ENCODE data around the gene C2CD2L.
A peak's percentile ranks its signal among the peaks of the same experiment; 100 is the strongest.

The C2CD2L gene

GRCh38 chr11:119116235-119116594 lies 9.1 kb downstream of the C2CD2L start:
- Histone ChIP-seq H3K27ac (ENCODE audit: low read depth, low read length) (no peak overlapping the region), H3K9me3 (ENCODE audit: control insufficient read depth, insufficient read depth, low read depth, low read length) (no peaks in the 10 kb centered on the region), H3K4me1 (ENCODE audit: control insufficient read depth, insufficient read depth, low read length) (peaks cover 11% of the 10 kb centered on the region), H3K4me3 (ENCODE audit: low read depth, low read length) (no peak overlapping the region), H3K27me3 (ENCODE audit: control insufficient read depth, insufficient read depth, low read length) (no peaks in the 10 kb centered on the region), H3K36me3 (ENCODE audit: control insufficient read depth, insufficient read depth, low read length) (0 out of 2 replicates have a peak, but pooled peaks cover 3% of the 10 kb centered on the region), H3K9ac (ENCODE audit: low read length) (no peak overlapping the region)

- Histone ChIP-seq H3K9ac (ENCODE audit: low read length) (no peak overlapping the region), H3K27me3 (ENCODE audit: control insufficient read depth, insufficient read depth, low read length) (no peaks in the 10 kb centered on the region), H3K4me3 (ENCODE audit: low read depth, low read length) (no peak overlapping the region), H3K27ac (ENCODE audit: low read depth, low read length) (no peak overlapping the region), H3K4me1 (ENCODE audit: control insufficient read depth, insufficient read depth, low read length) (peaks cover 11% of the 10 kb centered on the region), H3K9me3 (ENCODE audit: control insufficient read depth, insufficient read depth, low read depth, low read length) (no peaks in the 10 kb centered on the region), H3K36me3 (ENCODE audit: control insufficient read depth, insufficient read depth, low read length) (0 out of 2 replicates have a peak, but pooled peaks cover 3% of the 10 kb centered on the region)
Observed at GRCh38 chr11:119116601-119117000, 9.5 kb downstream of the C2CD2L start.

GRCh38 chr11:119117004-119117706 lies 10.0 kb downstream of the C2CD2L start:
- no peak overlapping the region for H3K9ac ChIP-seq (ENCODE audit: low read length)
- H3K27me3 ChIP-seq (ENCODE audit: control insufficient read depth, insufficient read depth, low read length), result no peaks in the 10 kb centered on the region
- H3K36me3 ChIP-seq (ENCODE audit: control insufficient read depth, insufficient read depth, low read length), result 0 out of 2 replicates have a peak, but pooled peaks cover 3% of the 10 kb centered on the region
- H3K9me3 ChIP-seq (ENCODE audit: control insufficient read depth, insufficient read depth, low read depth, low read length), result no peaks in the 10 kb centered on the region
- peaks cover 13% of the 10 kb centered on the region for H3K4me1 ChIP-seq (ENCODE audit: control insufficient read depth, insufficient read depth, low read length)
- H3K4me3 ChIP-seq (ENCODE audit: low read depth, low read length), result no peak overlapping the region
- no peak overlapping the region for H3K27ac ChIP-seq (ENCODE audit: low read depth, low read length)

- Histone ChIP-seq H3K27ac (ENCODE audit: low read depth, low read length) (no peak overlapping the region), H3K36me3 (ENCODE audit: control insufficient read depth, insufficient read depth, low read length) (no peaks in the 10 kb centered on the region), H3K4me3 (ENCODE audit: low read depth, low read length) (no peak overlapping the region), H3K9me3 (ENCODE audit: control insufficient read depth, insufficient read depth, low read depth, low read length) (no peaks in the 10 kb centered on the region), H3K9ac (ENCODE audit: low read length) (no peak overlapping the region), H3K27me3 (ENCODE audit: control insufficient read depth, insufficient read depth, low read length) (no peaks in the 10 kb centered on the region), H3K4me1 (ENCODE audit: control insufficient read depth, insufficient read depth, low read length) (peaks cover 17% of the 10 kb centered on the region)
Observed at GRCh38 chr11:119118227-119118626, 11.1 kb downstream of the C2CD2L start.

- Histone ChIP-seq H3K27ac (ENCODE audit: low read depth, low read length) (no peak overlapping the region), H3K27me3 (ENCODE audit: control insufficient read depth, insufficient read depth, low read length) (no peaks in the 10 kb centered on the region), H3K9ac (ENCODE audit: low read length) (no peak overlapping the region), H3K4me1 (ENCODE audit: control insufficient read depth, insufficient read depth, low read length) (peaks cover 17% of the 10 kb centered on the region), H3K36me3 (ENCODE audit: control insufficient read depth, insufficient read depth, low read length) (peaks cover 3% of the 10 kb centered on the region), H3K4me3 (ENCODE audit: low read depth, low read length) (no peak overlapping the region), H3K9me3 (ENCODE audit: control insufficient read depth, insufficient read depth, low read depth, low read length) (no peaks in the 10 kb centered on the region)
Observed at GRCh38 chr11:119118946-119119345, 11.8 kb downstream of the C2CD2L start.

- Histone ChIP-seq H3K27me3 (ENCODE audit: control insufficient read depth, insufficient read depth, low read length) (no peaks in the 10 kb centered on the region), H3K4me1 (ENCODE audit: control insufficient read depth, insufficient read depth, low read length) (peaks cover 17% of the 10 kb centered on the region), H3K36me3 (ENCODE audit: control insufficient read depth, insufficient read depth, low read length) (peaks cover 9% of the 10 kb centered on the region), H3K9me3 (ENCODE audit: control insufficient read depth, insufficient read depth, low read depth, low read length) (no peaks in the 10 kb centered on the region), H3K27ac (ENCODE audit: low read depth, low read length) (no peak overlapping the region), H3K4me3 (ENCODE audit: low read depth, low read length) (peak overlapping the region; percentile 65), H3K9ac (ENCODE audit: low read length) (peak overlapping the region; percentile 69)
Observed at GRCh38 chr11:119120639-119121007, 13.5 kb downstream of the C2CD2L start.

GRCh38 chr11:119121008-119121810 lies 14.1 kb downstream of the C2CD2L start, which contains the start of gene HINFP:
Gene HINFP, plus strand, starts transcription at chr11:119121580. Its CDS starts 5,365 bp downstream, at chr11:119126945.
- H3K36me3 ChIP-seq (ENCODE audit: control insufficient read depth, insufficient read depth, low read length), result peaks cover 9% of the 10 kb centered on the region
- no peaks in the 10 kb centered on the region for H3K27me3 ChIP-seq (ENCODE audit: control insufficient read depth, insufficient read depth, low read length)
- H3K4me1 ChIP-seq (ENCODE audit: control insufficient read depth, insufficient read depth, low read length), result peaks cover 14% of the 10 kb centered on the region
- H3K4me3 ChIP-seq (ENCODE audit: low read depth, low read length), result peak within 1 kb of the TSS; percentile 96
- H3K27ac ChIP-seq (ENCODE audit: low read depth, low read length), result peak within 1 kb of the TSS; percentile 66; the same call in 1 of the 2 replicates
- H3K9me3 ChIP-seq (ENCODE audit: control insufficient read depth, insufficient read depth, low read depth, low read length), result no peaks in the 10 kb centered on the region
- peak within 1 kb of the TSS; percentile 93 for H3K9ac ChIP-seq (ENCODE audit: low read length)

- H3K27ac ChIP-seq (ENCODE audit: low read depth, low read length), result peak overlapping the region; percentile 66; the same call in 1 of the 2 replicates
Observed at GRCh38 chr11:119121811-119122124, 14.6 kb downstream of the C2CD2L start.

GRCh38 chr11:119125821-119126220 lies 18.7 kb downstream of the C2CD2L start:
- Histone ChIP-seq H3K27ac (ENCODE audit: low read depth, low read length) (no peak overlapping the region), H3K4me1 (ENCODE audit: control insufficient read depth, insufficient read depth, low read length) (peaks cover 7% of the 10 kb centered on the region; the same call in 1 of the 2 replicates), H3K9ac (ENCODE audit: low read length) (no peak overlapping the region), H3K4me3 (ENCODE audit: low read depth, low read length) (no peak overlapping the region), H3K9me3 (ENCODE audit: control insufficient read depth, insufficient read depth, low read depth, low read length) (no peaks in the 10 kb centered on the region), H3K36me3 (ENCODE audit: control insufficient read depth, insufficient read depth, low read length) (peaks cover 36% of the 10 kb centered on the region), H3K27me3 (ENCODE audit: control insufficient read depth, insufficient read depth, low read length) (no peaks in the 10 kb centered on the region)

More at GRCh38 chr11:119121811-119122124, 14.6 kb downstream of the C2CD2L start:
- Histone ChIP-seq H3K27me3 (ENCODE audit: control insufficient read depth, insufficient read depth, low read length) (no peaks in the 10 kb centered on the region), H3K4me3 (ENCODE audit: low read depth, low read length) (peak overlapping the region; percentile 96), H3K9me3 (ENCODE audit: control insufficient read depth, insufficient read depth, low read depth, low read length) (no peaks in the 10 kb centered on the region), H3K4me1 (ENCODE audit: control insufficient read depth, insufficient read depth, low read length) (peaks cover 14% of the 10 kb centered on the region; the same call in 1 of the 2 replicates), H3K9ac (ENCODE audit: low read length) (peak overlapping the region; percentile 93), H3K36me3 (ENCODE audit: control insufficient read depth, insufficient read depth, low read length) (peaks cover 13% of the 10 kb centered on the region)

GRCh38 chr11:119126675-119127268 lies 19.6 kb downstream of the C2CD2L start:
- peaks cover 46% of the 10 kb centered on the region for H3K36me3 ChIP-seq (ENCODE audit: control insufficient read depth, insufficient read depth, low read length)
- no peaks in the 10 kb centered on the region for H3K27me3 ChIP-seq (ENCODE audit: control insufficient read depth, insufficient read depth, low read length)
- no peak overlapping the region for H3K4me3 ChIP-seq (ENCODE audit: low read depth, low read length)
- H3K27ac ChIP-seq (ENCODE audit: low read depth, low read length), result no peak overlapping the region
- no peaks in the 10 kb centered on the region for H3K9me3 ChIP-seq (ENCODE audit: control insufficient read depth, insufficient read depth, low read depth, low read length)
- H3K9ac ChIP-seq (ENCODE audit: low read length), result no peak overlapping the region
- H3K4me1 ChIP-seq (ENCODE audit: control insufficient read depth, insufficient read depth, low read length), result peaks cover 6% of the 10 kb centered on the region; the same call in 1 of the 2 replicates

GRCh38 chr11:119130662-119131061 lies 23.5 kb downstream of the C2CD2L start:
- H3K27ac ChIP-seq (ENCODE audit: low read depth, low read length), result no peak overlapping the region
- H3K9ac ChIP-seq (ENCODE audit: low read length), result no peak overlapping the region
- peaks cover 65% of the 10 kb centered on the region for H3K36me3 ChIP-seq (ENCODE audit: control insufficient read depth, insufficient read depth, low read length)
- no peak overlapping the region for H3K4me3 ChIP-seq (ENCODE audit: low read depth, low read length)
- H3K4me1 ChIP-seq (ENCODE audit: control insufficient read depth, insufficient read depth, low read length), result no peaks in the 10 kb centered on the region
- no peaks in the 10 kb centered on the region for H3K9me3 ChIP-seq (ENCODE audit: control insufficient read depth, insufficient read depth, low read depth, low read length)
- no peaks in the 10 kb centered on the region for H3K27me3 ChIP-seq (ENCODE audit: control insufficient read depth, insufficient read depth, low read length)

Measured in HUES6 (cell line).